Activated T-cell treated with anti-CD3 and anti-CD28 coated beads, Interleukin-2, amount 50 U/mL, for 1 hour (primary cell): ENCODE measurements around the gene TRNP1.
"Not testable (repeated sequence)": the region's sequence is repeated elsewhere in the genome, so short reads cannot be mapped to it uniquely, and the experiment has no call there.

Experiments used
- DNase-seq: peaks from one replicate; pipeline ENCODE4 v3.0.0-alpha.2; 2020

The TRNP1 gene

DNA sequence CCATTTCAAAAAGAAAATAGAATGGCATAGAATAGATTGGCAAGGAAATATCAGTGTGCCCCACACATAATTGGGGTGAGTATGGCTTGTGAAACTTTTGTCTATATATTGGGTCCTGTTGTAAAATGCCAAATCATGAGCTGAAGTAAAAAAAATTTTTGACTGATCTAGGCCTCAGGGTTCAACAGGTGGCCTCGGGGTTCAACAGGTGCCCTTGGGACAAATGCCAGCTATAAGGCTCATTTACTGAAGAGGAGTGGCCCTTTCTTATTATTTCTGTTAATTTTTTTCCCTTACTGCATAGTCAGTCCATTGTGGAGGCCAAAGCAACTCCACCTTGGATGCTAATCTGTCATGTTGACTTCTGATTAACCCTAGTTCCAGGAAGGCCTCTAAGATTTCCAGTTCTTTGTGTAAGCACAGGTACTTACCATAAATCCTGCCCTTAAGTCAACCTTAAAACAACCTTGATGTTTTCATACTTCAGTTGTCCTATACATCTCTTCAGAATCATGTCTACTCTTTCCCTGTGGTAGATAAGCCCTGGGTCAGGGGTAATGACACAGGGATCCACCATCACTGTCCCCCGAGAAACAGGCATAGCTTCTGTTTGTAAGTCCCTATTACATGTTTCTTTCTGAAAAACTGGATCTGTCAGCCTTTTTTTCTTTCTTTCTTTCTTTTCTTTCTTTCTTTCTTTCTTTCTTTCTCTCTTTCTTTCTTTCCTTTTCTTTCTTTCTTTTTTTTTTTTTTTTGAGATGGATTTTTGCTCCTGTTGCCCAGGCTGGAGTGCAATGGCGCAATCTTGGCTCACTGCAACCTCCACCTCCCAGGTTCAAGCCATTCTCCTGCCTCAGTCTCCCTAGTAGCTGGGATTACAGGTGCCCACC lies 16.6 kb upstream of the TRNP1 start:
- no peak for DNase-seq

DNA sequence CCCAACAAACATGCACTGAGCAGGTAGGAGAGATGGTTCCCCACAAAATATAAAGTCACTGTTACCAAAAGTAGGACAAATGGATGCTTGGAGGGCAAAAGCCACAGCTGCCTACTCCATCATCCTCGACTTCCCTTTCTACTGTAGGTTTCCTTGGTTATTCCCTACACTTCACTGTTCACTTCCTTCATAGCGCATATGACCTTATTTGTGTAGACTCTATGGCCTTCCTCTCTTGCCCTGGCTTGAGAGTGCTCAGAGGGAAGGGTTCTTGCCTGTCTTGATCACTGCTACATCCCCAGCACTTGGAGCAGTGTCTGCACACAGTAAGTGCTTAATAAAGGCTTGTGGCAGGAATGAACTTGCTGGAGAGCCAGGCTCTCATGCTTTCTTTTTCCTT lies 14.6 kb upstream of the TRNP1 start:
- no peak for DNase-seq

DNA sequence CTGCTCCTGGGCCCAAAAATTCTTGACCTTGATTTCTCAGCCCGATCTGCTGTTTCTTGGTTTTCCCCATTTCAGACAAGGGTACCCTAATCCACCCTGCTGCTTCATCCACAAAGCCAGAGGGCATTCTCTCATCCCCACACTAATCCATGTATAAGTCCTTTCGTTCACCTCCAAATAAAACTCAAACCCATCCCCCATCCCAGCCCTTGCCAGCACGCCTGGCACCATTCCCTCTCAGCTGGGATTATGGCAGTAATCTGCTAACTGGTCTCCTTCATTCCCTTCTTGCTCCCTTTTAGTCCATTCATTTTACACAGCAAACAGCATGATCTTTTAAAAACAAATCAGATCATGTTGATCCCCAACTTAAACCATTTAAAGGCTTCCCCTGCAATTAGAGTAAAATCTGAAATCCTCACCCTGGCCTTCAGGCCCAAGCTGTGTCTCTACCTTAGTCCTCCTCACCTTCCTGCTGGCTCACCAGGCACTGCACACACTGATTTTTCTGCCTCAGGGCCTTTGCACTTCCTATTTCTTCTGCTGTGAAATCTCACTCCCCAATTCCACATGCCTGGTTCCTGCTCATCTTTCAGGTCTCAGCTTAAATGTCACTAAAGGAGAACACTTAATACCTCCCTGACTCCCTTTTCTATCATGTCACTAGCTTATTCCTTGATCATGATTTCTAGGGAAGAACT lies 12.2 kb upstream of the TRNP1 start:
- DNase-seq = no peak

DNA sequence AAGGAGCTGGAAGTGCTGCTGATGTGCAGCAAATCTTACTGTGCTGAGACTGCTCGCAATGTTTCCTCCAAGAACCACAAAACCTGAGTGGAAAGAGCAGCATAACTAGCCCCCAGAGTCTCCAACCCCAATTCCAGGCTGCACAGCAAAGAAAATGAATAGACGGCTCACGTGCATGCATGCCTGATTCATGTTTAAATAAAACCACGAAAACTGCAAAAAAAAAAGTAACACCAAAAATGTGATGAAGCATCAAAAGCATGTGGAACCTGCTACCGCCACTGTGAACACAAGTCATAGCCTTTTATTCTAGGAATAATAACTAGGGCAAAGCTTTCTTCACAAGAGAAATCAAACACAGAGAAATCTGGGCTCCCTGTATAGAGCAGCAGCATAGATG lies 9.6 kb upstream of the TRNP1 start:
- no peak for DNase-seq

DNA sequence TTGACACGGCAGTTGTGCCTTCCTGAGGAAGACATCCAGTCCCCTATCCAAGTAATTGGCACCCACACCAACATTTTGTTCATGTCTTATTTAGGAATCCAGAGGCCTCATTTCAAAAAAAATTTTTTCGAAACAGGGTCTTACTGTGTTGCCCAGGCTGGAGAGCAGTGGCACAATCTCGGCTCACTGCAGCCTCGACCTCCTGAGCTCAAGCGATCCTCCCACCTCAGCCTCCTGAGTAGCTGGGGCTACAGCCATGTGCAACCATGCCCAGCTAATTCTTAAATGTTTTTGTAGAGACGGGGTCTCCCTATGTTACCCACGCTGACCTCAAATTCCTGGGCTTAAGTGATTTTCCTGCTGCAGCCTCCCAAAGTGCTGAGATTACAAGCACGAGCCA lies 9.2 kb upstream of the TRNP1 start:
- DNase-seq = no peak

DNA sequence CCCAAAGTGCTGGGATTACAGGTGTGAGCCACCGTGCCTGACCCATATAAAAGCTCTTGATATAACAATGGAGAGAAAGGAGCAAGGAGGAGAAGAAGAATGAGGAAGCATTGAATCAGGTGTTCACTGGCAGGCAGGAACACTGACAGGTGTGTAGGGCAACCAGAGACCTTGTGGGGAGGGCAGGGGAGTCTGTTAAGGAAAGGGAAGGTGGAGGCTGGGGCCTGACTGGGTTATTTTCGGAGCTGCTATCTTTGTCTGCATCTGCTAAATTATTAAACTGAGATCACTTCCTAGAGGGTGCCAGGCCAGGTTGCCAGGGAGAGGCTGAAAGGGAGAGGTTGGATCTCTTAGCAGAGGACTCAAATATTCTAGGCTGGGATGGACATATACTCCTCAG lies 6.8 kb upstream of the TRNP1 start:
- DNase-seq = no peak

DNA sequence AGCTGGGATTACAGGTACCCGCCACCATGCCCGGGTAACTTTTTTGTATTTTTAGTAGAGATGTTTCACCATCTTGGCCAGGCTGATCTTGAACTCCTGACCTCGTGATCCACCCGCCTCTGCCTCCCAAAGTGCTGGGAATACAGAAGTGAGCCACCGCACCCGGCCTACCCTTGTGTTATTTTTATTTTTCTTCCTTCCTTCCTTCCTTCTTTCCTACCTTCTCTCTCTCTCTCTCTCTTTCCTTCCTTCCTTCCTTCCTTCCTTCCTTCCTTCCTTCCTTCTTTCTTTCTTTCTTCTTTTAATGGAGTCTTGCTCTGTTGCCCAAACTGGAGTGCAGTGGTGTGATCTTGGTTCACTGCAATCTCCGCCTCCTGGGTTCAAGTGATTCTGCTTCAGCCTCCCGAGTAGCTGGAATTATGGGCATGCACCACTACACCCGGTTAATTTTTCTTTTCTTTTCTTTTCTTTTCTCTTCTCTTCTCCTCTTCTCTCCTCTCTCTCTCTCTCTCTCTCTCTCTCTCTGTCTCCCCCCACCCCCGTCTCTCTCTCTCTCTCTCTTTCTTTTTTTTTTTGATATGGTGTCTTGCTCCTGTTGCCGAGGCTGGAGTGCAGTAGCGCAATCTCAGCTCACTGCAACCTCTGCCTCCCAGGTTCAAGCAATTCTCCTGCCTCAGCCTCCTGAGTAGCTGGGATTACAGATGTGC lies 3.9 kb upstream of the TRNP1 start:
- not testable (repeated sequence) for DNase-seq

DNA sequence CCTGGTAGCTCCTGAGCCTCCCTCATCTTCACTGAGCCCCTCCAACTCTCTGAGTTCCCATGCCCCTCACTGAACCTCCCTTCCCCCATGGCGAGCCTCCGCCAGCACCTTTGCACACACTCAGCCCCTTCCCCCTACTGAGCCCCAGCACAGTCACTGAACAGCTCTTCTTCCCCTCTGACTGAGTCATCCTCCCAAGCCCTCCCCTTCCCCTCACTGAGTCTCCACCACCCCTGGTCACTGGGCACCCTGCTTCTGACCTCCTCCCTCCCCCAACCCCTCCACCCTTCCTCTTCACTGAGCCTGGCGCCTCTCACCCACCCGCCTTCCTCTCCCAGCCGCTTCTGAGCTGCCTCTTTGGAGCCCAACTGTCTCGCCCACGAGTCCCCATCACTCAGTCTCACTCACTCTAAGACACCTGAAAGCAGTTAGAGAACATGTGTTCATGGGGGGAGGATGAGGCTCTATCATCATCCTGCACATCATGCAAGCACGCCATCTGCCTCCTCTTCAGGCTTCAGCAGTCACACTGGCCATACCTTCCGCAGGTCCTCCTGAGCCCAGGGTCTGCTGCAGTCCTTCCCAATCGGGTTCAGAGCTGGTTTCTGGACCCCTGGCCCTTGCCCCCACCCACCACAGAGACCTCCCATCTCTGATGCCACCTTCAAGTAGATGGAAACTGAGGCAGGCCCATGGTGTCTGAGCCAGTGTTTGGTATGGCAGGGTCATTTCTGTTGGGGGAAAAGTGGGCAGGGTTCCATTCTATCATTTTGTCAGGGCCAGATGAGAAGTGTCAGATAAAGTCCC lies 2.0 kb upstream of the TRNP1 start:
- DNase-seq = no peak

DNA sequence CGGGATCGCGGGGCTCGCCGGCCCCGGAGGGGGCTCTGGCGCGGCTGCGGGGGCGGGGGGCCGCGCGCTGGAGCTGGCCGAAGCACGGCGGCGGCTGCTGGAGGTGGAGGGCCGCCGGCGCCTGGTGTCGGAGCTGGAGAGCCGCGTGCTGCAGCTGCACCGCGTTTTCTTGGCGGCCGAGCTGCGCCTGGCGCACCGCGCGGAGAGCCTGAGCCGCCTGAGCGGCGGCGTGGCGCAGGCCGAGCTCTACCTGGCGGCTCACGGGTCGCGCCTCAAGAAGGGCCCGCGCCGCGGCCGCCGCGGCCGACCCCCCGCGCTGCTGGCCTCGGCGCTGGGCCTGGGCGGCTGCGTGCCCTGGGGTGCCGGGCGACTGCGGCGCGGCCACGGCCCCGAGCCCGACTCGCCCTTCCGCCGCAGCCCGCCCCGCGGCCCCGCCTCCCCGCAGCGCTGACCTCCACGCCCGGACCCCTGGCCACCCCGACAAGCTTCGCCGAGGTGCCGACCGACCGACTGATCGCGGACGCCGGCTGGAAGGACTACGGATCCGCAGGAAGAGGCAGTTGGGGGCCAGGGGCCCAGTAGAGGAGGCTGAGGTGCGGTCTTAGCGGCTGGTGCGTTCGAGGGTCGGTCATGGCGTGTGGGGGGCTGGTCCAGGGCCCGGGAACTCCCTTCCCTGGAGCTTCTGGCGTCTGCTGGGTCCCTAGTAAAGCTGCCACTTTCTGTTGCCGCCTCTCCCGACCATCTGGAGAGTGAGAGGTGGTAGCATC lies 711 bp downstream of the TRNP1 start:
- DNase-seq = peak; percentile 25

DNA sequence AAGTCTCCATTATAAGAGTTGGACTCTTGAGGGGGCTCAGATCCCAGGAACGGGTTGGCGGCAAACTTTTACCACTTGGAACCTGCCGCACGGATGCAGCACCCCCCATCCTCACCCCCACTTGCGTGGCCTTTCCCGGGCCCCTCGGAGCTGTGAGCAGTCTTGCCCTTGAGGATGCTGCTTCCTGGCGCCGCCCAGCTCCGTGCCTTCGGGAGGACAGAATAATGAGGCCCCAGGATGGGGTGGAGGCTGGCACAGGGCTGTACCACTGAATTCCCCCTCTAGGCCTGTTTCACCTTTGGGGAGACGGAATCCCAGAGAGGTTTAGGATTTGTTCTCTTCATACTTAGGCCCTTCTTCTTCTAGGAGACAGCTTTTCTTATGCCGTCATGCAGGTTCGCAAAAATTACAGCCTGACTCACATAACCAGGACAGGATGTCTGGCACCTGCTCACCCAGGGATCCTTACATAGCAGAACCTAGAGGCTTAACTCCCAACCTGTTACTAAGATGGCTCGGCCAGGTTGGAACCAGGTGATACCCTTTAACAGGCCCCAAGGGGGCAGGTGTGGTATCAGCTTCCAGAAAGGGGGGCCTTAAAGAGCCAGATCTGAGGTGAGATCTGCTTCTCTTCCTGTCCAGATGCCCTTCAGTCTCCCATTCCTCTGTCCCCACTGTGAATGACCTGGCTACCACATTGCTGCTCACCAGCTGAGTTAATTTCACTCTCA lies 1.5 kb downstream of the TRNP1 start:
- DNase-seq = no peak

DNA sequence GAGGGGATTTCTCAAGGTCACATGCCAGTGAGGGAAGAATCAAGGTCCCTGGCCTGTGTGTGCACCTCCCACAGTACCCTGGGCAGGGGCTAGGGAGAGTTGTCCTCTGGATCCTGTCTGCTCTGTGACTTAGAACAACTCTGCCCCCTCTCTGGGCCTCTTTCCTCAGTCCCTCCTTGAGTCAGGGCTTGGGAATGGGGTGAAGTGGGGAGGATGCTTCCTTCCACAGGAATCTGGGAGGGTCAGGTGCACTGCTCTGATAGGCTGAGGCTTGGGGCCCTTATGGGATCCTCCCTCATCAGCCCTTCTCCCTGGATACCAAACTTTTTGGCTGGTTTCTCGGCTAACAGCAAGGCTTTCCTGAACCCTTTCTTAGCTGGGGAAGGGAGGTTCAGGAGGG lies 2.5 kb downstream of the TRNP1 start:
- no peak for DNase-seq

DNA sequence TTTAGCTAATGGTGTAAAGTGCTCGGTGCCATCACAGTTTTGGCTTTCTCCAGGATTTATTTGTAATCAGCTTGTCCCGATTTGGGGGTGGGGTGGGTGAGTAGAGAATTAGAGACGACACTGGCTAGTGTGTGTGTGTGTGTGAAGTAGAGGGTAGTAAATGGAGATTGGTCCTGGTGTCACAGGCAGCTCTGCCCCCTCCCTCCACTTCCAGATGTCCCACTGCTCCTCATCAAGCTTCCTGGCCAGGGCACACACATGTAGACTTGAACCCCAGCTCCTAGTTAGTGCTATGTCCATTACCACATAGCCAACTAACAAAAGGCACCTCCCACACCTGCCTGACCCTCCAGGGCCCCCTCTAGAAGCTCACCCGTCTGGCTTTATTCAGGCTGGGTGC lies 3.2 kb downstream of the TRNP1 start:
- DNase-seq = no peak

DNA sequence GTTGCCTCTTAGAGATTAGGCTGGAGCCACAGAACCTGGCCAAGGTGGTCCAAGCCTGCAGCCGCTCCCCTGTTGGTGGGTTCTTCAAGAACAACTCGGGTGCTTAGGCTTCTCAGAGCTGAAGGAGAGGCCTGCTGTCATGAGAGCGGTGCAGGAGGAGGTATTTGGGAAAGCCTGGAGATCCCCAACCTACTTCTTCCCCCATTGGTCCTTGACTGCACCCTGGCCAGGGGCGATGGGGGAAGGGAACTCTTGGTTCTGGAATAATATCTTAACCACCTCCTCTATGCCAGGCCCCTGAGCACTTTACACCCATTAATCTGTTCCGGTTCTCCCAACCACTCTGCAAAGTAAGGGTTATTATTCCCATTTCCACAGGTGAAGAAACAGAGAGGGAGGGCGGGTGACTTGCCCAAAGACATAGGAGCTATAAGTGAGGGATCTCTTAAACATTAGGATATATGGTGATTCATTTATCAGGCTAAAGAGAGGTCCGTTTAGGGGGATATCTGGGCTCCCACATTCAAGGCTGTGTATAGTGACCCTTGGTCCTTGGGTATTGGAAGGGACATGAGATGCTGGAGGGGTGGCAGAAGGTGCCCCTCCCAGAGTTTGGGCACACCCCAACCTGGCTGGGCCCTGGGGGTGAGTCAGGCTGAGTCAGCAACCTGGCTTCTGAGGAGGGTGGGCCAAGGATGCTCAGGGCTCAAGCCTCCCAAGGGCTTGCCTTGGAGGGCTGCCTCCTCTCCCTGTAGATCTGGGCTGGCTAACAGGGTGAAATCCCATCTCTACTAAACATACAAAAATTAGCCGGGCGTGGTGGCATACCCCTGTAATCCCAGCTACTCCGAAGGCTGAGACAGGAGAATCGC lies 5.2 kb downstream of the TRNP1 start:
- DNase-seq = no peak

DNA sequence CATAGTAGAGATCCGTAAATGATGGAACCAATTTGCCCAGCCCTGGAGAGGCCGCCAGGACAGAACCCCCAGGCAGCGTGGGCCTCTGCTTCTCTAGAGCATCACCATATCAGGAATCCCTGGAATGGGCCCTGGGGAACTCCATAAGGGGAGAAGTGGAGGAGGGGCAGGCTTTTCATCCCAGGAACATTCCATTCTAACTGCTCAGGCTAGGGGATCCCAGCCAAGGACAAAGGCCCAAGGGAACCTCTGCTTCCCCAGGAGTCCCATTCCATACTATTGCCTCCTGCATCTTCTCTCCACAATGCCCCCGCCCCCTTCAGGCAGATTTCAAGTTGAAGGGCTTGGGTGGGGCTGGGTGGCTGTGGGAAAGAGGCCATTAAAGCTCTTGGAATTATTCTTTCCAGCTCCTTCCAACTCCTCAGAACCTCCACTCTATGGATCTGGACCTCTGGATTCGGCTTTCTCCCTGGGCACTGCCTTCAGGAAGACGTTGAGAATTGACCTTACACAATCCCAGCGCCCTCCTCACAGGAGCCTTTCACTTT lies 6.0 kb downstream of the TRNP1 start:
- no peak for DNase-seq

DNA sequence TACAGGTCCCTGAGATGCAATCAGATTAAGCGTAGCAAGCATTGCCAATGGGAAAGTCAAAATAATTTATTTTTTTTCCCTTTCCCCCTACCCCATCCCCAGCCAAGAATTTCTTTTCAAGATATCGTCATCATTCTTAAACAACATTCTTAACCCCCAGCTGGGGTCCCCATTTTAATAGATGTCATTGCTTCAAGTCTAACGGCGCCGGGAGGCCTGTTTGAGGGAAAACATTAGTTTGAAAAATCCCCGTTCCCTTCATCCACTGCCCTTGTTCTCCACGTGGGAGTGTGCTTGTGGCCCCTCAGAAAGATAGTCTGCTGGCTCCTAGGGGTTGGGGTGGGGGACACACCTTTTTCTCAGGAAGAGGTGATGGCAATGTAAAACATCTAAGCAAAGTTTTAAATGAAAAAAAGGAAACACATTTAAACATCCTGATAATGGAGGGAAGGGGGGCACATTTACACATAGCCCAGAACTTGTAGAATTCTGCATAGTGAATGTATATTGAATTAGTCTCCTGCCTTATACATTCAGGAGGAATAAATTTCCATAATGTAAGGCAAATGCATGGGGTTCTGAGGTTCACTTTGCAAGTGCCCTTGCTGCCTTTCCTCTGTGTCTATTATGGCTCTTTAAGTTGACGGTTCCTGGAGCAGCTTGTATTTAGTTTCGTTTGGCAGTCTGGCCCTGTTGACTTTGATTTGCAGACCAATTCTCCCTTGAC lies 6.8 kb downstream of the TRNP1 start:
- no peak for DNase-seq

DNA sequence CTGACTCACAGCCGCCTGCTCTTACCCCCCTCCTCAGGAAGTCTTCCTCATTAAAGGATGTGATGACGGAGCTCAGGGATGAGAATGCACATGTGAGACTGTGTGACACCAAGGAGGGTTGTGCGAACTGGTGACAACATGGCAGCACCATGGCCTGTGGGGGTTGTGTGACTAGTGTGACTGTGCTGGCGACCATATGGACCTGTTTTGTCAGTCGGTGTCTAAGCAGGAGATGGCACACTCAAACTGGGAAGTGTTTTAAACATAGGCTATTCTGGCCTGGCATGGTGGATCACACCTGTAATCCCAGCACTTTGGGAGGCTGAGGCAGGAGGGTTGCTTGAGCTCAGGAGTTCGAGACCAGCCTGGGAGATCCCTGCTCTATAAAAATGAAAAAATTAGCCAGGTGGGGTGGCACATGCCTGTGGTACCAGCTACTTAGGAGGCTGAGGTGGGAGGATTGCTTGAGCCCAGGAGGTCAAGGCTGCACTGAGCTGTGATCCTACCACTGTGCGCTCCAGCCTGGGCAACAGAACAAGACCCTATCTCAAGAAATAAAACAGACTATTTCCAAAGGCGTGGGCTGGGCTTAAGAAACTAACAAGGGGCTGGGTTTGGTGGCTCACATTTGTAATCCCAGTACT lies 7.4 kb downstream of the TRNP1 start:
- no peak for DNase-seq

DNA sequence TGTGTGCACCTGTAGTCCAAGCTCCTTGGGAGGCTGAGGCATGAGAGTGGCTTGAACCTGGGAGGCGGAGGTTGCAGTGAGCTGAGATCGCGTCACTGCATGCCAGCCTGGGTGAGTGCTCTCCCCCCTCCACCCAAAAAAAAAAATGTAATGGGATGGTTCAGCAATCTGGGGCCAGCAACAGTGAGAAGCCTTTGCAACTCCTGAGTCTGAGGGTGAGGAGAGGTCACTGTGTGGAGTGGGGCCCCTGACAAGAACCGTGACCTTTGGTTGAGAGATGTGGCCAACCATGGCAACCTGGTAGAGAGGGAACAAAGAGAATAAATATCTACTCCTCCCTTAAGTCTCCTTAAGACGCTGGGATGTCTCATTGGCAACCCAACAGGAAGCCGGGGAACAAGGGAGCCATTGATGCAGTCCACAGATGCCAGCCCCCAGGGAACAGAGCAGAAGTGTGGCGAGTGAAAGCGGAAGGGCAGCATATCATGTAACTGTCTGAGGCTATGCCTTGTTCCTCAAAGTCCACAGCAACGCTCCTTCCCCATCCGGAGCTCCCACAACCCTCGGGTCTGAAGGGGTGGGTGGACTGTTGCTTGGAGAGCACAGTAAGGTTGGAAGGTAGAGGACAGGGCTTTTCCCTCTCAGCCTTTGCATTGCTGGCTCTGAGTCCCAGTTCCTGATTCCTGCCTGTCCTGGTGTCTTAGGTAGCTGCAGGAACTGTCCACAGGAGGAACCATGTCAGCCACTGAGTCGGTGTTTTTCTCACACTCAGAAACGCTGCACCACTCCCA lies 8.3 kb downstream of the TRNP1 start:
- DNase-seq = no peak
